AG09309 (cell line): ENCODE data around the gene RPL7A.
"Not testable (repeated sequence)": the region's sequence is repeated elsewhere in the genome, so short reads cannot be mapped to it uniquely, and the experiment has no call there.

Experiments used
- DNase-seq: peaks from one replicate; pipeline ENCODE4 v3.0.0-alpha.2; 2010; ENCODE audit warnings: low read depth
- H3K4me3 ChIP-seq: 2 replicates; pipeline ENCODE4 v1.5.1; 2011; ENCODE audit warnings: mild to moderate bottlenecking, low read depth, low read length, moderate library complexity; ENCODE audit not compliant: control insufficient read depth
- CTCF ChIP-seq: IDR thresholded peaks from 2 replicates; pipeline ENCODE4 v1.5.1; 2011; ENCODE audit warnings: mild to moderate bottlenecking, low read depth, low read length, inconsistent platforms; ENCODE audit not compliant: insufficient read depth, control insufficient read depth; ENCODE audit errors: missing control alignments

The RPL7A gene

GRCh38 chr9:133375116-133375723, 27.2 kb downstream of the RPL7A start:
- no peak for TF ChIP-seq CTCF

DNA sequence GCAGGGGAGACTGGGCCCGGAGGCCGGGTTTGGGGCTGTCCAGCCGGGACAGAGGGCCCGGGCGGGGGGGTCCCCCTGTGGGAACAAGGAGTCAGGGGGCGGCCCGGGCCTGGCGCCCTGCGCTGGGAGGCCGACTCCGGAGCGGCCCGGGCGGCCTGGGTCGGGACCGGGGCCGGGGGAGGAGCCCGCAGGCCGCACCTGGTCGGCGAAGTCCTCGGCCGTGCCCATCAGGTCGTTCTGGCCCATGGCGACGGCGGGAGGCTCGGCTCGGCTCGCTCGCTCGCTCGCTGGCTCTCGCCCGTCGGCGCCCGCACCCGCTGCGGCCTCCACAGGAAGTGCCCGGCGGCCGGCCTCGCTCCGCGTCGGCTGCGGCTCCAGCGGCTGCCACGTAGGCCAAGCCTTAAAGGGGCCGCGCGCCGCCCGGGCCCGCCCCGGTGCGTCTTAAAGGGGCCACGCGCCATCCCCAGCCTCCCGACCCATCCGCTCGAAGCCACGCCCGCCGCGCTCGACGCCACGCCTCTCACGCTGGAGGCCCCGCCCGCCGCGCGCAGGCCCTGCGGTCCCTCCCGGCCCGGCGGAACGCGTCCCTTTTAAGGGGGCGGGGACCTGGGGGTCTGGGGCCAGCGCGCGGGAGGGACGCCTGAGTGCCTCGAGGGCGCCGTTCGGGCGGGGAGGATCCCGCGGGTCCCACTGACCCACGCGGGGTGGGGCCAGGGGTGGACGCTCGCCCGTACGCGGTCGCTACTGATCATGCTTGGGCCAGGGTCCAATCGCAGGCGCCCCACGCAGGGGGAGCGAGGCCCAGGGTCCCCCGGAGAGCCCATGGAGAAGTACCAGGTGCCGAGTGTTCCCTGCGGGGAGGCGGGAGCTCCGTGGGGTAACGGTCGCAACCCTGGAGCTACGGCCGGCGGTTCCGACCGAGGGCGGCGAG, 28.0 kb downstream of the RPL7A start, which contains the start of the genes STKLD1 and SURF4:
Gene STKLD1 (plus strand): TSS at position 643 of the 931 bp plus-strand sequence. CDS start 108 bp downstream, at position 751.
Gene SURF4 (minus strand): TSS at position 337 of the 931 bp plus-strand sequence. CDS start 91 bp downstream, at position 246.
- peak within 1 kb of the TSS; percentile 64 for H3K4me3 ChIP-seq
- no peak for TF ChIP-seq CTCF
- DNase-seq, result peak; percentile 79

More at GRCh38 chr9:133375116-133375723, 27.2 kb downstream of the RPL7A start:
- DNase-seq, result no peak
- H3K4me3 ChIP-seq, result peak overlapping the region; percentile 64

GRCh38 chr9:133377280-133377679, 29.3 kb downstream of the RPL7A start:
- H3K4me3 ChIP-seq, DNase-seq: not testable (repeated sequence)

DNA sequence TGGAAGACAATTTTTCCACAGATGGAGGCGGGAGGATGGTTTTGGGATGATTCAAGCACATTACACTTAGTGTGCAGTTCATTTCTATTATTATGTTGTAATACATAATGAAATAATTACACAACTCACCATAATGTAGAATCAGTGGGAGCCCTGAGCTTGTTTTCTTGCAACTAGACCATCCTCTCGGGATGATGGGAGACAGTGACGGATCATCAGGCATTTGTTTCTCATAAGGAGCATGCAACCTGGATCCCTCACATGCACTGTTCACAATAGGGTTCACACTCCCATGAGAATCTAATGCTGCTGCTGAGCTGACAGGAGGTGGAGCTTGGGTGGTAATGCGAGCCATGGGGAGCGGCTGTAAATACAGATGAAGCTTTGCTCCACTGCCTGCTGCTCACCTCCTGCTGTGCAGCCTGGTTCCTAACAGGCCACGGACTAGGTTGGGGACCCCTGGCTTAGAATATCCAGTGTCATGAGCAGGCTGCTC, 29.8 kb downstream of the RPL7A start:
- no peak for TF ChIP-seq CTCF
- no peak for DNase-seq
- H3K4me3 ChIP-seq, result no peak overlapping the region

GRCh38 chr9:133378408-133378962, 30.5 kb downstream of the RPL7A start:
- no peak for TF ChIP-seq CTCF
- no peak for DNase-seq
- no peak overlapping the region for H3K4me3 ChIP-seq

DNA sequence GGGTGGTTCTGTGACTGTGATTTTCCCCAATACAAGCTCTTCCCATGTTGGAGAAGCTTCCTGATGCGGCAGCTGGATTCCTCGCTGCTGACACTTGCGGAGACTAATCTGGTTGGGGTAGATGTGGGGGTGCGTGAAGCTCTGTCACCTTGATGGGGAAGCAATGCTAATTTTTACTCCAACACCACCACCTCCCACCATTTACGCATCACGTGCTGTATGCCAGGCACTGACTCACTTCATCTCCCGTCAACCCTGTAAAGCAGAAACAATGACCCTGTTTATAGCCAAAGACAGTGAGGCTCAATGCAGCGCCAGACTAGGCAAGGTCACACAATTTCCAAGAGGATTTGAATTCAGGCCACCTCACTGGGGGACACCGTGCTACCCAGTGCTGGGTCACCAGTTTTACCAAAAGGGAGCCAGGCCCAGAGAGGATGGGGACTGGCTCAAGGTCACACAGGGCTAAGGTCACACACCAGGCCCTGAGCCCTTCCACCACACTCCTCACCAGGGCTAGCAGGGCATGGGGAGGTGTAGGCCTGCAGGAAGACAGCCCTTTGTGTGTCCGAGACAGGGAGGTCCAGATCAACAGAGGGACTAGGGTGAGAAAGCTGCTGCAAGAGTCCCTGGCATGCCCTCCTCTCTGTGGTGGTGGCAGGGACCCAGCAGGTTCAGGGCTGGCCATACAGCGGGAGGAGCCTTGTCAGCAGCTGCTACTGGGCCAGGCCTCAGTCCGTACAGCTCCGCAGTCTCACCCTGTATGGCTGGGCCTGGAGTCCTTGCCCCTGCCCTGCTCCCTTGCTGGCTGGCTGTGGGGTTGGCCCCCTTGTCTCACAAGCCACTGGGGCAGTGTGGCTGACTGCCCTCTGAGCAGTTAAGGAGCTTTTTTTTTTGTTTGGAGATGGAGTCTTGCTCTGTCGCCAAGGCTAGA, 31.4 kb downstream of the RPL7A start:
- no peak for DNase-seq
- no peak overlapping the region for H3K4me3 ChIP-seq
- no peak for TF ChIP-seq CTCF
